SK-N-SH treated with all-trans-retinoic acid at 6 μM for 48 hours (cell line): ENCODE results near the gene FAM120A.

Experiments used
- ARNTL ChIP-seq: fragments of 450-650 bp; formaldehyde crosslinking; IDR thresholded peaks from 2 replicates; pipeline ENCODE4 v1.5.0; 2020; ENCODE audit warnings: low read depth, mild to moderate bottlenecking, moderate library complexity, borderline replicate concordance
- BACH2 ChIP-seq: fragments of 250-450 bp; sonication (Bioruptor Pico); IDR thresholded peaks from 2 replicates; pipeline ENCODE4 v1.9.0; 2021; ENCODE audit warnings: mild to moderate bottlenecking, borderline replicate concordance
- CREB5 ChIP-seq: fragments of 250-450 bp; sonication (Bioruptor Pico); IDR thresholded peaks from 2 replicates; pipeline ENCODE4 v1.5.1; 2020; ENCODE audit warnings: low read depth, mild to moderate bottlenecking, moderate library complexity
- ISL1 ChIP-seq: fragments of 250-450 bp; sonication (Bioruptor Pico); IDR thresholded peaks from 2 replicates; pipeline ENCODE4 v2.1.2; 2022; ENCODE audit warnings: mild to moderate bottlenecking, moderate library complexity
- OSR1 ChIP-seq: fragments of 250-450 bp; sonication (Bioruptor Pico); IDR thresholded peaks from 2 replicates; pipeline ENCODE4 v1.8.0; 2022; ENCODE audit warnings: moderate library complexity, mild to moderate bottlenecking, inconsistent platforms
- PATZ1 ChIP-seq: fragments of 250-450 bp; sonication (Bioruptor Pico); IDR thresholded peaks from 2 replicates; pipeline ENCODE4 v1.8.0; 2020; ENCODE audit warnings: mild to moderate bottlenecking, moderate library complexity, borderline replicate concordance
- SNAI2 ChIP-seq: fragments of 250-450 bp; sonication (Bioruptor Pico); IDR thresholded peaks from 2 replicates; pipeline ENCODE4 v1.5.0; 2020; ENCODE audit warnings: mild to moderate bottlenecking, moderate library complexity
- TOX ChIP-seq: fragments of 250-450 bp; sonication (Bioruptor Pico); IDR thresholded peaks from 2 replicates; pipeline ENCODE4 v1.8.0; 2021; ENCODE audit warnings: mild to moderate bottlenecking, moderate library complexity, borderline replicate concordance
- ZNF565 ChIP-seq: fragments of 450-650 bp; formaldehyde crosslinking; conservative IDR thresholded peaks from 2 replicates; pipeline ENCODE4 v1.5.0; 2020; ENCODE audit warnings: low read depth, mild to moderate bottlenecking, moderate library complexity

GRCh38 chr9:93543117-93543516, 91.6 kb downstream of the FAM120A start:
- TF ChIP-seq PATZ1 (CRISPR knock-in tag) (no peak), OSR1 (CRISPR knock-in tag) (no peak), ISL1 (CRISPR knock-in tag) (no peak), ZNF565 (no peak), ARNTL (CRISPR knock-in tag) (no peak), BACH2 (no peak), CREB5 (CRISPR knock-in tag) (no peak), SNAI2 (CRISPR knock-in tag) (no peak), TOX (CRISPR knock-in tag) (no peak)
